Islet precursor cell (in vitro differentiated cells): Measurements from ENCODE around the gene SHANK1.
A peak's percentile ranks its signal among the peaks of the same experiment; 100 is the strongest.

Source experiments
- DNase-seq: peaks from one replicate; pipeline ENCODE4 v3.0.0-alpha.2; 2018

Gene SHANK1

DNA sequence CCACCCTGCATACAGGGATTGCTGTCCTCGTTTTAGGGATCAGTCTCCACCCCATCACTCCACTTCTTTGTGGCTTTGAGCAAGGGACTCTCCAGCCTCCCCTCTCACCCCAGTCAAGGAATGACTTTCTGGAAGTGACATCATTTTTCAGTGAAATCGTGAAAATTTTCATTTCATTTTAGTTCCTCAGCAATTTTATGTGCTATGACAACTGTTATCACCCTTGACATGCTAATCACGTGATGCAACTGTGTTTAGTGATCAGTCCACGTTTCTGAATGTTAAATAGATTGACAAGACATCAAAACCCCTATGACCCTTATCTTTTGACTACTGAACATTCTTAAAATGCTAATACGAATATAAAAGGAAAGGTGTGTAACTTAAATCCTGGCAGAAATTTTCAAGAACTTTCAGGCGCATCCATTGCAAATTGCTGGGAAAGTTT, 62.4 kb downstream of the SHANK1 start:
- DNase-seq: no peak

- DNase-seq: no peak
Observed at GRCh38 chr19:50654882-50655281, 64.7 kb downstream of the SHANK1 start.

GRCh38 chr19:50652722-50653121, 66.9 kb downstream of the SHANK1 start:
- no peak for DNase-seq

GRCh38 chr19:50651174-50651573, 68.4 kb downstream of the SHANK1 start:
- DNase-seq: no peak

GRCh38 chr19:50649433-50650391, 69.9 kb downstream of the SHANK1 start, which contains the start of gene C19orf81:
TSS of gene C19orf81 (plus strand) at chr19:50649445. CDS start at chr19:50649445, 0 bp downstream.
- peak; percentile 79 for DNase-seq

GRCh38 chr19:50648659-50649058, 70.9 kb downstream of the SHANK1 start:
- DNase-seq: no peak

- DNase-seq: no peak
Observed at GRCh38 chr19:50647879-50648615, 71.6 kb downstream of the SHANK1 start.

- peak; percentile 82 for DNase-seq
Observed at GRCh38 chr19:50646074-50646807, 73.4 kb downstream of the SHANK1 start.

GRCh38 chr19:50645107-50645506, 74.5 kb downstream of the SHANK1 start:
- no peak for DNase-seq

GRCh38 chr19:50644315-50644915, 75.2 kb downstream of the SHANK1 start:
- no peak for DNase-seq

GRCh38 chr19:50640368-50640767, 79.2 kb downstream of the SHANK1 start:
- no peak for DNase-seq

DNA sequence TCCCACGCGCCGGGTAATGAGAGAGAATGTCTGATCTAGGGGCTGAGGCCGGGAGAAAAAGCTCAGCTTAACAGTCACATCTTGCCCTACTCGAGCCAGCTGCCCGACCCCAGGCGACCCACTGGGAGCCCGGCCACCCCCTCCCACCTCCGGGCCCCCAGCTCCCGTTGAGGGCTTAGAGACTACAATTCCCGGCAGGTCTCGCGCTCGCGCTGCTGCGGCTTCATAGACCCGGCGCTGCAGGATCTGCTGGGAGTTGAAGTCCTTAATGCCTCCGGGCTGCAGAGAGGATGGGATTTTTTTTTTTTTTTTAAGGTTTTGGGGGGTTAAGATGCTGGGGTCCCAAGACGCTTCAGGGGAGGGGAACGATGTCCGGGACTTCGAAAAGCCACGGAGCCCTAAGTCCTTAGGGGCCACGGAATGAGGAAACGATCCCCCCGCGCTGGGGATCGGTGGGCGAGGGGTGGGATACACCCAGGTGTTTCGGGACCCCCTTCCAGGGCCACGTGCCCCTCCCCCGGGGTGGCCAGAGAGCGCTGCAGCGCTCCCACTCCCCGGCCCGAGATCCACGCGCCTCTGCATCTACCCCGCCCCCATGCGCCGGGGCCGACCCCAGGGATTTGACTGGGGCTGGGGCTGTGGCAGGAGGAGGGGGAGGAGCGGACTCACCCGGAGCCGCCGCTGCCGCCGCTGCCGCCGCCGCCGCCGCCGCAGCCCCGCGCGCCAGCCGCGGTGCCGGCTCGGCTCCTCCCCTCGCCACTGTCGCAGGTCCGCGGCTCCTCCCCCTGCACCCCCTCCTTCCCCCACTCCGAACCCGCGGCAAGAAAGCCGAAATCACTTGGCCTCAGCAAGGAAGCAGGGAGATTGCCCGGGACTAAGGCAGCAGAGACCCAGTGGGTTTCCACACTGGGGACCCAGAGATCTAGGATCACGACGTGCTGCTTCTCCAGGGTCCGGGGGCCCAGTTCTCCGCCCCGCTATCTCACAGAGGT, 80.2 kb downstream of the SHANK1 start, which contains the start of gene SYT3:
Gene SYT3, minus strand, starts transcription at position 761 of the 992 bp plus-strand sequence. CDS start 2,470 bp downstream, outside the sequence.
- peak; percentile 81 for DNase-seq

DNA sequence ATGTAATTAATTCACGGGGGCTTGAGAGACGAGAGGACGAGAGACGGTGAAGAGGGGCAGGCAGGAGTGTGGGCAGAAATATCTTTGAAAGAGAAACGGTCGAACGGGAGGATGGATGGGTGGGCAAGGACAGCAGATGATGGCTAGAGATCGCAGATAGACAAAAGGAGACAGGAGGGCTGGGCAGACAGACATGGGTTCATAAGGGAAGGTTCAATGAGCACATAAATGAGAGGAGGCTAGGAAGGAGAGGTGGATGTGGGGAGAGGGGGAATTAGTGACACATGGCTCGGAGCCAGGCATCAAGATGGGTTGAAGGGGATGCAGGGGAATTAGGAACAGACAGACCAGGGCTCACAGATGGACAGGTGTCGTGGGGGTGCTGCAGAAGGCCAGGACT, 81.0 kb downstream of the SHANK1 start:
- DNase-seq: no peak

GRCh38 chr19:50636317-50637085, 83.1 kb downstream of the SHANK1 start:
- DNase-seq: no peak

DNA sequence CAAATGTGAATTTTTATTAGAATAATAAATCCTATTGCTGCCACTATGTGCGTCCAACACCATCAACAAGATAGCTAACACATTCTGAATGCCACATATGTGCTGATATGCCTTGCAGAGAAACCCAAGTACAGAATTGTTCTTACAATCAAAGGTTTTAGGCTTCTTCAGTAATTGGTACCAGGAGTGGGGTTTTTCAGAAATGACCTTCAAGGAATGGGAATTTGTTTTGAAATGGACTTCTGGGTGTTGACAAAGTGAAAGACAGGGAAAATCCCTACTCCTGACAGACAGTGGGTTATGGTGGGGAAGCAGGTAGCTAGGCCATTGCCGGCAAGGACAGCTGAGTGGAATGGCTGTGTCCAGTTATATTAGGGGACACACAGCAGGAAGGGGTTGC, 85.6 kb downstream of the SHANK1 start:
- no peak for DNase-seq

DNA sequence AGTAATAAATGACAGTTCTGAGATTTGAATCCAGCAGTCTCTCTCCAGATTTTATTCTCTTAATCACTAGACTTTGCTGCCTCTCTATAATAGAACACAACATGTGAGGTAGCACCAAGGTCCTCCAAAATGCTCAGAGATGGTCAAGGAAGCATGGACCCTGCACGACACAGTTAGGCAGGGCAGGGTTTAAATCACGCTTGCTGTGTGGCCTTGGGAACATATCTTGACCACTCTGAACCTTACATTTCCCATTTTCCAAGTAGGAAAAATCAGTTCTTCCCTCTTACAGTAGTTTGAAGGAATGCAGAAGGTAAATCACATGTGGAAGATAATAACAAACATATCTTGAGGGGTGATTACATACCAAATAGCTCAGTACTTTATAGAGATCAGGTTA, 86.2 kb downstream of the SHANK1 start:
- DNase-seq: no peak

GRCh38 chr19:50632151-50632835, 87.3 kb downstream of the SHANK1 start:
- DNase-seq: no peak

DNA sequence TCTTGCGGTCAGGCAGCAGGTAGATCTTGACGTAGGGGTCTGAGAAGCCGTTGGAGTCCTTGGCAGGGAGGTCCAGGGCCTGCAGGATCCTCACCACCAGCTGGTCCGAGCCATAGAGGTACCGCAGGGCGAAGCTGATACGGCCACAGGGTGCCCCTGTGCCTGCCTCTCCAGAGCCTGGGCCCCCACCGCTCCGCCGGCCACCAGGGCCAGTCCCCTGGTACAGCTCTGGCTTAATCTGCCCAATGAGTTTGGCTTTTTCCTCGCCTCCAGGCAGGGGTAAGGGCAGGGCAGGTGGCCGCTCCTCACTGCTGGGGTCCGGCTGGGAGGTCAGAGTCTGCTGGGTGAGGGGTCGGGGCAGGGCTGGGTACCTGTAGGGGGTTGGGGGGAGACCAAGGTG, 89.8 kb downstream of the SHANK1 start:
- no peak for DNase-seq

- no peak for DNase-seq
Observed at GRCh38 chr19:50629194-50629593, 90.4 kb downstream of the SHANK1 start.

- DNase-seq: peak; percentile 5
Observed at GRCh38 chr19:50628551-50628950, 91.1 kb downstream of the SHANK1 start.
